HepG2 (cell line): Measurements from ENCODE around the gene SARNP. TPM values are rescaled to one million over a fixed set of nuclear protein-coding genes. Genes with fewer than 3 reads are reported as not detected.

Experiments
- ARID2 ChIP-seq: sonication (generic); formaldehyde crosslinking; IDR thresholded peaks from 2 replicates; pipeline ENCODE4 v1.8.1; 2022; ENCODE audit warnings: mild to moderate bottlenecking, missing genetic modification reagents, borderline replicate concordance
- GATA4 ChIP-seq: sonication (generic); IDR thresholded peaks from 2 replicates; pipeline ENCODE4 v1.6.1; 2016; ENCODE audit warnings: antibody characterized with exemption, low read depth, borderline replicate concordance
- GMEB1 ChIP-seq: sonication (generic); formaldehyde crosslinking; IDR thresholded peaks from 2 replicates; pipeline ENCODE4 v1.5.1; 2020; ENCODE audit warnings: missing genetic modification reagents, mild to moderate bottlenecking, borderline replicate concordance
- MIER3 ChIP-seq: IDR thresholded peaks from 2 replicates; pipeline ENCODE4 v1.6.1; 2016; ENCODE audit warnings: missing compliant biosample characterization, borderline replicate concordance
- PCBP1 ChIP-seq: fragments of 200-400 bp; formaldehyde crosslinking; IDR thresholded peaks from 2 replicates; pipeline ENCODE4 v1.6.1; 2017; ENCODE audit warnings: mild to moderate bottlenecking, low read depth, low read length, borderline replicate concordance
- SP2 ChIP-seq: sonication (generic); formaldehyde crosslinking; IDR thresholded peaks from 2 replicates; pipeline ENCODE4 v1.5.1; 2020; ENCODE audit warnings: mild to moderate bottlenecking, missing genetic modification reagents
- SSRP1 ChIP-seq: IDR thresholded peaks from 2 replicates; pipeline ENCODE4 v1.6.1; 2016; ENCODE audit warnings: control low read depth
- TBX2 ChIP-seq: sonication (generic); formaldehyde crosslinking; IDR thresholded peaks from 2 replicates; pipeline ENCODE4 v1.5.0; 2020; ENCODE audit warnings: missing genetic modification reagents, mild to moderate bottlenecking, borderline replicate concordance
- TBX3 ChIP-seq: fragments of 450-650 bp; IDR thresholded peaks from 2 replicates; pipeline ENCODE4 v1.6.1; 2017; ENCODE audit warnings: antibody characterized with exemption, mild to moderate bottlenecking, inconsistent platforms, borderline replicate concordance
- YY1 ChIP-seq: IDR thresholded peaks from 2 replicates; pipeline ENCODE4 v1.6.1; 2011; ENCODE audit warnings: low read length, low read depth, moderate library complexity, mild to moderate bottlenecking; ENCODE audit not compliant: insufficient read depth, insufficient replicate concordance
- ZFP41 ChIP-seq: sonication (generic); formaldehyde crosslinking; IDR thresholded peaks from 2 replicates; pipeline ENCODE4 v1.4.0; 2020; ENCODE audit warnings: mild to moderate bottlenecking, missing genetic modification reagents, borderline replicate concordance
- ZFY ChIP-seq: sonication (generic); formaldehyde crosslinking; IDR thresholded peaks from 2 replicates; pipeline ENCODE4 v1.4.0; 2020; ENCODE audit warnings: missing genetic modification reagents
- ZKSCAN8 ChIP-seq: IDR thresholded peaks from 2 replicates; pipeline ENCODE4 v1.6.1; 2016; ENCODE audit warnings: borderline replicate concordance, missing genetic modification reagents, missing compliant biosample characterization
- ZNF225 ChIP-seq: sonication (generic); formaldehyde crosslinking; IDR thresholded peaks from 2 replicates; pipeline ENCODE4 v1.4.0; 2020; ENCODE audit warnings: mild to moderate bottlenecking, missing genetic modification reagents
- ZNF331 ChIP-seq: sonication (generic); formaldehyde crosslinking; IDR thresholded peaks from 2 replicates; pipeline ENCODE4 v1.4.0; 2020; ENCODE audit warnings: missing genetic modification reagents
- ZNF546 ChIP-seq: sonication (generic); formaldehyde crosslinking; conservative IDR thresholded peaks from 2 replicates; pipeline ENCODE4 v1.8.1; 2023; ENCODE audit warnings: mild to moderate bottlenecking, missing genetic modification reagents
- polyA plus RNA-seq, 8 experiments: library from polyadenylated mRNA; depleted of rRNA in 3 of 8; stranded (reverse) in 7 of 8; unstranded in 1 of 8; fragments of >200 nt; fragmentation: Illumina TruSeq in 4 of 8; extraction: Trizol in 4 of 8; gene quantifications; 2 replicates each; pipeline versions ENCODE4 v1.2.1 to v1.2.3, GENCODE V29; 2011 to 2016; ENCODE audit warnings: low read depth in 4 of 8, missing spikeins in 1 of 8, mixed read lengths in 1 of 8; ENCODE audit not compliant: insufficient read depth in 1 of 8
- total RNA-seq, 5 experiments: library from RNA; depleted of rRNA; stranded (reverse); fragments of >200 nt; fragmentation: Illumina TruSeq; extraction: Trizol; gene quantifications; 2 replicates each; pipeline ENCODE4 v1.2.3, GENCODE V29; 2016; ENCODE audit warnings: low read depth in 1 of 5
- TF ChIP-seq, protein P1 (sequence below): sonication (generic); formaldehyde crosslinking; IDR thresholded peaks from 2 replicates; pipeline ENCODE4 v1.5.1; 2020; ENCODE audit warnings: mild to moderate bottlenecking, missing genetic modification reagents, moderate library complexity
- TF ChIP-seq, protein P2 (sequence below): IDR thresholded peaks from 2 replicates; pipeline ENCODE4 v1.6.1; 2016; ENCODE audit warnings: control low read depth
- TF ChIP-seq, protein P3 (sequence below): sonication (generic); formaldehyde crosslinking; conservative IDR thresholded peaks from 2 replicates; pipeline ENCODE4 v1.4.0; 2020; ENCODE audit warnings: missing genetic modification reagents
- TF ChIP-seq, protein P4 (sequence below): IDR thresholded peaks from 2 replicates; pipeline ENCODE4 v1.6.1; 2016; ENCODE audit warnings: missing compliant biosample characterization, missing genetic modification reagents, borderline replicate concordance

SARNP gene
- total and polyA plus RNA-seq, 2 of the 13 experiments (the other 11 are each of a cell fraction or from before 2014, with no cell fraction given): 59.0 to 95.4 TPM

- peak; percentile 75 for TF ChIP-seq TBX2 (CRISPR knock-in tag)
- TF ChIP-seq, protein P1, sequence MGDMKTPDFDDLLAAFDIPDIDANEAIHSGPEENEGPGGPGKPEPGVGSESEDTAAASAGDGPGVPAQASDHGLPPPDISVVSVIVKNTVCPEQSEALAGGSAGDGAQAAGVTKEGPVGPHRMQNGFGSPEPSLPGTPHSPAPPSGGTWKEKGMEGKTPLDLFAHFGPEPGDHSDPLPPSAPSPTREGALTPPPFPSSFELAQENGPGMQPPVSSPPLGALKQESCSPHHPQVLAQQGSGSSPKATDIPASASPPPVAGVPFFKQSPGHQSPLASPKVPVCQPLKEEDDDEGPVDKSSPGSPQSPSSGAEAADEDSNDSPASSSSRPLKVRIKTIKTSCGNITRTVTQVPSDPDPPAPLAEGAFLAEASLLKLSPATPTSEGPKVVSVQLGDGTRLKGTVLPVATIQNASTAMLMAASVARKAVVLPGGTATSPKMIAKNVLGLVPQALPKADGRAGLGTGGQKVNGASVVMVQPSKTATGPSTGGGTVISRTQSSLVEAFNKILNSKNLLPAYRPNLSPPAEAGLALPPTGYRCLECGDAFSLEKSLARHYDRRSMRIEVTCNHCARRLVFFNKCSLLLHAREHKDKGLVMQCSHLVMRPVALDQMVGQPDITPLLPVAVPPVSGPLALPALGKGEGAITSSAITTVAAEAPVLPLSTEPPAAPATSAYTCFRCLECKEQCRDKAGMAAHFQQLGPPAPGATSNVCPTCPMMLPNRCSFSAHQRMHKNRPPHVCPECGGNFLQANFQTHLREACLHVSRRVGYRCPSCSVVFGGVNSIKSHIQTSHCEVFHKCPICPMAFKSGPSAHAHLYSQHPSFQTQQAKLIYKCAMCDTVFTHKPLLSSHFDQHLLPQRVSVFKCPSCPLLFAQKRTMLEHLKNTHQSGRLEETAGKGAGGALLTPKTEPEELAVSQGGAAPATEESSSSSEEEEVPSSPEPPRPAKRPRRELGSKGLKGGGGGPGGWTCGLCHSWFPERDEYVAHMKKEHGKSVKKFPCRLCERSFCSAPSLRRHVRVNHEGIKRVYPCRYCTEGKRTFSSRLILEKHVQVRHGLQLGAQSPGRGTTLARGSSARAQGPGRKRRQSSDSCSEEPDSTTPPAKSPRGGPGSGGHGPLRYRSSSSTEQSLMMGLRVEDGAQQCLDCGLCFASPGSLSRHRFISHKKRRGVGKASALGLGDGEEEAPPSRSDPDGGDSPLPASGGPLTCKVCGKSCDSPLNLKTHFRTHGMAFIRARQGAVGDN (CRISPR knock-in tag): peak; percentile 68
- TF ChIP-seq PCBP1: 0 out of 2 replicates have a peak, but pooled peaks have one; percentile 54
- peak; percentile 39; the same call in 1 of the 2 replicates for TF ChIP-seq MIER3 (CRISPR knock-in tag)
- TF ChIP-seq SSRP1 (CRISPR knock-in tag): peak; percentile 62; the same call in 1 of the 2 replicates
- TF ChIP-seq ZKSCAN8: no peak
- TF ChIP-seq TBX3: peak; percentile 60; the same call in 1 of the 2 replicates
- 0 out of 2 replicates have a peak, but pooled peaks have one; percentile 45 for TF ChIP-seq ARID2 (CRISPR knock-in tag)
- TF ChIP-seq, protein P2, sequence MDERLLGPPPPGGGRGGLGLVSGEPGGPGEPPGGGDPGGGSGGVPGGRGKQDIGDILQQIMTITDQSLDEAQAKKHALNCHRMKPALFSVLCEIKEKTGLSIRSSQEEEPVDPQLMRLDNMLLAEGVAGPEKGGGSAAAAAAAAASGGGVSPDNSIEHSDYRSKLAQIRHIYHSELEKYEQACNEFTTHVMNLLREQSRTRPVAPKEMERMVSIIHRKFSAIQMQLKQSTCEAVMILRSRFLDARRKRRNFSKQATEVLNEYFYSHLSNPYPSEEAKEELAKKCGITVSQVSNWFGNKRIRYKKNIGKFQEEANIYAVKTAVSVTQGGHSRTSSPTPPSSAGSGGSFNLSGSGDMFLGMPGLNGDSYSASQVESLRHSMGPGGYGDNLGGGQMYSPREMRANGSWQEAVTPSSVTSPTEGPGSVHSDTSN (CRISPR knock-in tag): peak; percentile 93
- TF ChIP-seq YY1: peak; percentile 94
- TF ChIP-seq ZFY (CRISPR knock-in tag): peak; percentile 58
- peak; percentile 95 for TF ChIP-seq SP2 (CRISPR knock-in tag)
- TF ChIP-seq, protein P3, sequence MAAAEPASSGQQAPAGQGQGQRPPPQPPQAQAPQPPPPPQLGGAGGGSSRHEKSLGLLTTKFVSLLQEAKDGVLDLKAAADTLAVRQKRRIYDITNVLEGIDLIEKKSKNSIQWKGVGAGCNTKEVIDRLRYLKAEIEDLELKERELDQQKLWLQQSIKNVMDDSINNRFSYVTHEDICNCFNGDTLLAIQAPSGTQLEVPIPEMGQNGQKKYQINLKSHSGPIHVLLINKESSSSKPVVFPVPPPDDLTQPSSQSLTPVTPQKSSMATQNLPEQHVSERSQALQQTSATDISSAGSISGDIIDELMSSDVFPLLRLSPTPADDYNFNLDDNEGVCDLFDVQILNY (CRISPR knock-in tag): peak; percentile 90
- no peak for TF ChIP-seq ZNF546 (CRISPR knock-in tag)
- TF ChIP-seq ZFP41 (CRISPR knock-in tag): no peak
- no peak for TF ChIP-seq GATA4
- TF ChIP-seq GMEB1: peak; percentile 76
- TF ChIP-seq ZNF225: 0 out of 2 replicates have a peak, but pooled peaks have one; percentile 54
- TF ChIP-seq ZNF331 (CRISPR knock-in tag): 0 out of 2 replicates have a peak, but pooled peaks have one; percentile 31
- TF ChIP-seq, protein P4, sequence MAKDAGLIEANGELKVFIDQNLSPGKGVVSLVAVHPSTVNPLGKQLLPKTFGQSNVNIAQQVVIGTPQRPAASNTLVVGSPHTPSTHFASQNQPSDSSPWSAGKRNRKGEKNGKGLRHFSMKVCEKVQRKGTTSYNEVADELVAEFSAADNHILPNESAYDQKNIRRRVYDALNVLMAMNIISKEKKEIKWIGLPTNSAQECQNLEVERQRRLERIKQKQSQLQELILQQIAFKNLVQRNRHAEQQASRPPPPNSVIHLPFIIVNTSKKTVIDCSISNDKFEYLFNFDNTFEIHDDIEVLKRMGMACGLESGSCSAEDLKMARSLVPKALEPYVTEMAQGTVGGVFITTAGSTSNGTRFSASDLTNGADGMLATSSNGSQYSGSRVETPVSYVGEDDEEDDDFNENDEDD (CRISPR knock-in tag): peak; percentile 95
These were observed at the start of gene SARNP, which contains the start of gene ORMDL2 (continued) for GRCh38 chr12:55817345-55818139.
